ENCODE data around the gene NOB1.
"Not testable (repeated sequence)": the region's sequence is repeated elsewhere in the genome, so short reads cannot be mapped to it uniquely, and the experiment has no call there.

Gene NOB1

GRCh38 chr16:69757375-69757774 lies 2.6 kb upstream of the NOB1 start:
- not testable (repeated sequence) for DNase-seq

GRCh38 chr16:69756705-69757104 lies 2.0 kb upstream of the NOB1 start:
- no peak for DNase-seq

GRCh38 chr16:69754143-69754468 lies 620 bp downstream of the NOB1 start:
- no peak for DNase-seq

- no peak for DNase-seq
These were observed 5.9 kb downstream of the NOB1 start for GRCh38 chr16:69748694-69749345.

GRCh38 chr16:69747115-69747514 lies 7.6 kb downstream of the NOB1 start:
- DNase-seq, result no peak

- DNase-seq, result no peak
These were observed 8.8 kb downstream of the NOB1 start for GRCh38 chr16:69745959-69746358.

- no peak for DNase-seq
These were observed 9.5 kb downstream of the NOB1 start for GRCh38 chr16:69745232-69745612.

- no peak for DNase-seq
These were observed 10.1 kb downstream of the NOB1 start for GRCh38 chr16:69744363-69745231.

- no peak for DNase-seq
These were observed 12.5 kb downstream of the NOB1 start for GRCh38 chr16:69741951-69742904.

GRCh38 chr16:69741519-69741918 lies 13.2 kb downstream of the NOB1 start:
- no peak for DNase-seq

- no peak for DNase-seq
These were observed 22.6 kb downstream of the NOB1 start for GRCh38 chr16:69732101-69732500.

GRCh38 chr16:69731280-69731679 lies 23.4 kb downstream of the NOB1 start:
- DNase-seq, result not testable (repeated sequence)

GRCh38 chr16:69729030-69729429 lies 25.7 kb downstream of the NOB1 start:
- not testable (repeated sequence) for DNase-seq

GRCh38 chr16:69727916-69728270 lies 26.8 kb downstream of the NOB1 start:
- DNase-seq, result no peak

- peak; percentile 81 for DNase-seq
These were observed 28.2 kb downstream of the NOB1 start, which contains the start of gene NQO1 for GRCh38 chr16:69726313-69727060. TSS of gene NQO1 (minus strand) at chr16:69726560. CDS start at chr16:69726439, 121 bp downstream.

- no peak for DNase-seq
These were observed 29.0 kb downstream of the NOB1 start for GRCh38 chr16:69725480-69726312.

GRCh38 chr16:69724981-69725479 lies 29.7 kb downstream of the NOB1 start:
- no peak for DNase-seq

GRCh38 chr16:69724414-69724873 lies 30.3 kb downstream of the NOB1 start:
- DNase-seq, result no peak

- no peak for DNase-seq
These were observed 33.2 kb downstream of the NOB1 start for GRCh38 chr16:69721441-69721957.

- DNase-seq, result no peak
These were observed 33.8 kb downstream of the NOB1 start for GRCh38 chr16:69720822-69721430.
